CD4-positive, alpha-beta T cell treated with Interleukin-12 subunit alpha and Interleukin-12 subunit beta, for 1 hour (primary cell): ENCODE measurements around the gene TUBGCP6.

Source experiments
- DNase-seq: peaks from one replicate; pipeline ENCODE4 v3.0.0-alpha.2; 2020

The TUBGCP6 gene

DNA sequence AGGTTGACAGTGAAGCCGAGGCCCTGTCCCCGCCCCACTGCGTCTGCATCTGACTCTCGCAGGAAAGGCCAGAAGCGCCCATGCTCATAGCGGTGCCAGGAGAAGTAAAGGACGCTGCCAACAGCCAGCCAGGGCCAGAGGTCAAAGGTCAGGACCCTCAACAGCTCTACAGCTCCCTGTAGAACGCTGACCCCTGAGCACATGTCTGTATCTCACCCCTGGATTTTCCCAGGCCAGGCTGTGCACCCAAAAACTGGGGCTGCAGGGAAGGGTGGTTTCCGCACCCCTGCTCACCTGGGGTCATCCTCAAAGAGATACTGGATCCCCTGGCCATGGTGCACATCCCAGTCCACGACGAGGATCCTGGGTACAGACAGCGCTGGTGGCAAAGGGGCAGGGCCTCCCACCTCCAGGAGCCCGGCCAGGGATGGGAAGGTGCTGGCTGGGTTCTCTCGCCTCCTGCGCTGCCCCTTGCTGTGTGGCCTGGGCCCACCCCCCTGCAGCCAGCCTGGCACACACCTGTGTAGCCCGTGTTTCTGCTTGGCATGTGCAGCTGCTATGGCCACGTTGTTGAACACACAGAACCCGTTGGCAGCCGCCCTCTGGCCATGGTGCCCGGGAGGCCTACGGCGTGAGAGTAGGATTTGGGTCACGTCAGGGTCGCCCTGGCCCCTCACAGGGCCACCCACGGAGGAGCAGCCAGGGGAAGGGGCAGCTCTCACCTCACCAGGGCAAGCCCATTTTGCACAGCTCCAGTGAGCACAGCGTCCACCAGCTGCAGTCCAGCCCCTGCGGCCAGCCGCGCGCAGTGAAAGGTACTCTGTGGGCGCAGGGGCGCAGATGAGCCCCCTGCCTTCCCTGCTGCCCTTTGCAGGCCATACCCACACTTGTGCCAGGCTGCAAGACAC is 4.8 kb upstream of the TUBGCP6 start:
- DNase-seq = no peak

DNA sequence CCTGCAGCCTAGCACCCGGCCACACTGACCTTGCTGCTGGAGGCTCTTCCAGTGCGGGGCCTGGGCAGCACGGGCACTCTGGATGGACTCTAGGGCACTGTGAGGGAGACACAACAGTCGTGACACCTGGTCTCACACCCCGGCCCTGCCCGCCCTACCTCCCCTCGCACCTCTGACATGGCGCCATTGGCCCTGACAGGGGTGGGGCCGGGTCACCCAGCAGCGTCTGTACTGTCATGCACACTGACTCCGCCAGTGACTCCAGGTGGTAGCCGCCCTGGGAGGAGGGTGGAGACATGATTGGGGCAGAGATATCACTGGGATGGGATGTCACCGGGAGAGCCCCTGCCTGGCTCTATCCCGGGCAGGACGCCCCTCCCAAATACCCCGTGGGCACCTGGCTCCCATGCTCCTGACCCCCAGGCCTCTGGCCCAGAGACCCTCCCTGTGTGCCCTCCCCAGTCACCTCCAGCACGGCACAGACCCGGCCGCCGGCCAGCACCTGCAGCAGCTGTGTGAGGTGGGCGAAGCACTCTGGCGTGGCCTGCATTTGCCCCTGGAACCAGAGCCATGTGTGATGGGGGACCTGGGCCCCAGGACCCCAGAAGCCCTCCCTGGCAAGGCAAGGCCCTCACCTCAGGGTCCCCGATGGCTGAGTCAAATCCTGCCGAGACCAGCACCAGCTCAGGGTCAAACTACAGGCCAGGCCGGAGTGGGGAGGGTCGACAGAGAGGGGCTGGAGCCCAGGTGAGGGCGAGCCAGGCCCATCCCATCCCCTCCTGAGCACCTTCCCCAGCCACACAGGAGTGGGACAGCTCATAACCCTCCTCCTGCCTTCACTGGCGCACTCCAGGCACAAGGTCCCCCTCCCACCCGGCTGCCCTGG is 3.6 kb upstream of the TUBGCP6 start:
- DNase-seq = no peak

DNA sequence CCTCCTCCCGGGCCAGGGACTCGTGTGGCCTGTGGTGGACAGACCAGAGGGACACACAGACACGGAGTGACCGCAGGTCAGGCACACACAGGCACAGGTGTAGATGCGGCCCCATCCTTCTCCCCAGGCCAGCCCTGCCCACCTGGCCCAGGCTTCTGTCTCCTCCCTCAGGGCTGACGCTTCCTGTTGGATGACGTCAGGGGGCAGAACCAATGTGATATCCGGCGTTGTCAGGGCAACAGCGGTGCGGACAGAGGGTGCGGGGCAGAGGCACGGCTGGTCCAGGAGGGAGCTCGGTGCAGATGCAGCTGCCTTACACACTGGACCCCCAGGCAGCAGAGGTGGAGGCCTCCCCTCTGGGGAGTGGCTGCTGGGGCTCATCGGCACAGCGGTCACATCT is 2.9 kb upstream of the TUBGCP6 start:
- DNase-seq = peak; percentile 81

DNA sequence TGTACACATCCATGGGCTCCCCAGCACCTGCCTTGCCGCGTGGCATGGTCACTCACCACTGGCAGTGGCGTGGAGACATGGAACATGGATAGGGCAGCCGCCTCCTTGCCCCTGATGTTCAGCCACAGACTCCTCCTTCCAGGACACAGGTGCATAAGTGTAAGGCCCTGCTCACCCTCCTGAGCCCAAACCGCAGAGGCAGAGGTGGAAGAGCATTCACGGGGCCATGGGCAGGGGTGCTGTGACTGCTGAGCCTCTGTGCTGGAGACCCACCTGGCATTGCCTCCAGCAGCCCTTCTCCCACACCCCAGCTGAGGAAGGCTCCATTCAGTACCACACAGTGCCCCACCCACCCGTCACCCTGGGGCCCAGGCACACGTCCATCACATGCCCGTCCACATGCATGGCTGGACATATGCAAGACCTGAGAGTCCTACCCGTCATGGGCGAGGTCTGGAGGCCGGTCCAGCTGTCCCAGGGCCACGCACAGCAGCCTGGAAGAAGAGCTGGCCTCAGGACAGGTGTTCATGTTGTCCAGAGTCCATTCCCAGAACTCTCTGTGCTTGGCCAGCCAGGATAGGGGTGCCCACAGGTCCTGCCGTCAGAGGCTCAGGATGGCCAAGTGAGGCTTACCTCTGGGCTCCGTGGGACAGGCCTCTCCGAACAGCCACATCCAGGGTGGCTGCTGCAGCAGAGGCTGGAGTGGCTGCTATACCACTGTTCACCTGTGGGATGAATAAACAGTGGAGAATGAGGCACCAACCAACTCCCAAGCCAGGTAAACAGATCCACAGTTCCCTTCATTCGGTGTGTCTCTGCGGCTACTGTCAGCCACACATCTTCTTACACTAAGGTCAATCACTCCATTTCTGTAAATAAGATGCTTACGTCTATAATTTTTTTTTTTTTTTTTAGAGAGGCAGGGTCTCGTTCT is 1.7 kb upstream of the TUBGCP6 start:
- no peak for DNase-seq

DNA sequence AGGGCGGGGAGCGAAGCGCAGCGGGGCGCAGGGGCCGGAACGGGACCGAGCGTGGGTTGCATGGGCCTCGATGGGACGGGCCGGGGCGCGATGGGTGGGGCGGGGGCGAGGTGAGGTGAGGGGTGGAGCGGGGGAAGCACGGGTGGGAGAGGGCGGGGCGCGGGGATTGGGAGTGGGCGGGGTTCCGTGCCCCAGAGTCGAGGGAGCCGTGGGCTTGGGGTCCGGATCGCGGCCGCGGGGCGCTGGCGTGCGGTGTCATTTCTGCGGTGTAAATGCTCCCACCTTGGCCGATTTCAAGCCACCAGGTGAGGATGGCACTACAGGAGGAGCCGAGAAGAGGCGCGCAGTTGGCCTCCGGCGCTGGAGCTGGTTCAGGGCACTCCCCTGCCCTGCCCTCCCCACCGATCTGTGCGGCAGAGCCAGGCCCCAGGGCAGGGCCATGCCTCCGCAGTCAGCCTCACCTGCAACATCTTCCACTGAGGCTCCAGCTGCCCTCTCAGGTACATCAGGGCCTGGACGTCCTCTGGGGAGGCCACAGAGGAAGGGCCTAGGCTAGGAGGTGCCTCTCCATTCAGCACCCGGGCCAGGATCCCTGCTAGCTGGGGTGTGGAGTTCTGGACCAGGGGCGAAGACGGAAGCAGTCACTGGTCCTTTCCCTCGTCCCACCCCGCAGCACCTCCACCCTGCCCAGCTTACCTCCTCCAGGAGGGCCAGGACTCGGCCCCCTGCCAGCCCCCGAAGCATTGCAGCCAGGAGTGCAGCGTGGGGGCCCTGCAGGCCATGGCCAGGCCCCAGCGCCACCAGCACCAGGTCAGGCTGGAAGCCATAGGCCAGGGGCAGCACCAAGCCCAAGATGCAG is 620 bp upstream of the TUBGCP6 start:
- DNase-seq = no peak

DNA sequence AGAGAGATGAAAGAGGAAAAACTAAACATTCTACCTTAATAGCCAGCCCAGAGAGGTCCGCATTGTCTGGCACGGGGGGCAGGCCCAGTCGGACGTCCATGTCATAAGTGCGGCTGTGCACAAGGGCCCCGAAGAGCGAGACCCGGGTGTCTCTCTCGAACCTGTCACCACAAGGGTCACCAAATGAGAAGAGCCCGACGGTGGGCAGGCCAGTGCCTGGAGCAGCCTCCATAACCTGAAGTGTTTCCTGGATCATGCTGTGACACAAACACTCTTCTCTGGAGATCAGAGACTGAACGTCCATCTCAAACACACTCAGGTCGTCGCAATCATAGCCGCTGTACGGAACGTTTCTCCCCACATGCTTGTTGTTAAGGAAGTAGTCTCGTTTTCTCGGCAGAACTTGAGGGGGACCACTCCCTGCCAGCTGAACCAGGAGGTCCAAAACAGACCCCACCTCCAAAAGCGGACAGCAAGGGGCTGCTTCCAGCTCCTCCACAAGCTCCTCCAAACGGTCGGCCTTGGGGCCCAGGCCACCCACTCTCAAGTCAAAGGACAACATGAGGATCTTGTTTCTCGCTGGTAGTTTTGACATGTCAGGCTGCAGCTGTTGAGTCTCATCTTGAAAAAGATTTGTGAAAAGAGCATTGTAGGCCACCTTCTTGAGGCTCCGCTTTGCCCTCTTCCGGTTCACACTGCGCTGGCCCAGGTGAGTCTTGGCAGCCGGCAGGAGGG is 971 bp downstream of the TUBGCP6 start:
- no peak for DNase-seq

DNA sequence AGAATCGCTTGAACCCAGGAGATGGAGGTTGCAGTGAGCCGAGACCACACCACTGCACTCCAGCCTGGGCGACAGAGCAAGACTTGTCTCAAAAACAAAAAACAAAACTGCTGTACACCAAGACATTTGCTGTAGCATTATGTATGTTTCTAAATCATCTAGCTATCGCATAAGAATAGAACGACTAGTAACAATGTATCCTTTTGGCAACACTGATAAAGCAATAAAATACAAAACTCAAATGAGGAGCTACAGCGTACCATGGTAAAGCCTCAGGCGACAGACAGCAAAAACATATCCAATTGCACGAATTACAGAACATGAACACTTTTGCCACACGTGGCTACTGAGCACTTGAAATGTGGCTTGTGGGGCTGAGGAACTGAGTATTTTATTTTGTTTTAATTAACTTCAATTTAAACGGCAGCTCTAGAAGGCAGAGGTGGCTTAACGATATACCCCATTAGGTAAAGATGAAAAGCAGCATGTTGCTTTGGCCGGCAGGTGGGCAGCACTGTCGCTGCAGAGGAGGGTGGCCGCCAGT is 2.3 kb downstream of the TUBGCP6 start:
- DNase-seq = no peak

DNA sequence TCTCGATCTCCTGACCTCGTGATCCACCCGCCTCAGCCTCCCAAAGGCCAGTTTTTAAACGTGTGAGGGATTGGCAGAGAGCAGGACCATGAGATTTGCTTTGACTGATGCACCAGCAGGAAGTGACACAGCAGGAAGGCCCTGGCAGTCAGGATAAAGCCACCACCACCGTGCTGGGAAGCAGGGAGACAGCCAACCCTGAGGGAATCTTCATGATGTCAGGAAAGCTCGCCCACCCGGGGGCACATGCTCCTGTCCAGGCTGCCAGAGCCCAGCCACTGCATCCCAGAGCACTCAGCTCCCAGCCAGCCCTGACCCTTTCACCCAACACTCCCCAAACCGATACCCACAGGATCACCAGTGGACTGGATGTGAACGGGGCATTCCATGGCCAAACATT is 6.1 kb downstream of the TUBGCP6 start:
- DNase-seq = no peak

DNA sequence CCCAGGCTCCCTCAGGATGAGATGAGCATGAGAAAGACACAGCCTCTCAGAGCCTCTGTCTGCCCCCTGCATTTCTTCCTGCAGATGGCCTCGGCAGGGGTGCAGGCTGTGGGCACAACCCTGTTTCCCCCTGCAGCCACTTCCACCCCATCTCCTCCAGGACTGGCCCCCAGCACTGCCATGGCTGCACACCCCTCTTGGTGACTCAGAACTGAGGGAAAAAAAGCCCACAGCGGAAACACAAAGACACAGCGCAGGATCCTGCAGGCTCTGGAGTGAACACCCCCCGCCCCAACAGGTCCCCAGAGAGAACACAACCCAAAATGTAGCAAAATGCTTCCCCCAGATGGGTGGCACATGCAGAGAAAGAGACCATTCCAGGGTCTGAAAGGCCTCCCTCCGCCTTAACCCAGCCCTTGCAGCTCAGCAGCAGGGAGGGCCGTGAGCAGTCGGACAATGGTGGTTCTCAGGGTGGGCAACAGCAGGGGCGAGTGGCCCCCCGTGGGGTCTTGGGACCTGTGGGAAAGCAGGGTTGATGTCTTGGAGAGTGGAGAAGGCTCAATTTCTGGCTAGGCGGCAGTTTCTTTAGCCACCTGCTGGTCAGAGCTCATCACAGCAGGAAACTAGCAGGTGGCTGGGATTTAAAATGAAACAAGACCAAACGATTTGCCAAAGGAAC is 8.0 kb downstream of the TUBGCP6 start:
- DNase-seq = no peak

DNA sequence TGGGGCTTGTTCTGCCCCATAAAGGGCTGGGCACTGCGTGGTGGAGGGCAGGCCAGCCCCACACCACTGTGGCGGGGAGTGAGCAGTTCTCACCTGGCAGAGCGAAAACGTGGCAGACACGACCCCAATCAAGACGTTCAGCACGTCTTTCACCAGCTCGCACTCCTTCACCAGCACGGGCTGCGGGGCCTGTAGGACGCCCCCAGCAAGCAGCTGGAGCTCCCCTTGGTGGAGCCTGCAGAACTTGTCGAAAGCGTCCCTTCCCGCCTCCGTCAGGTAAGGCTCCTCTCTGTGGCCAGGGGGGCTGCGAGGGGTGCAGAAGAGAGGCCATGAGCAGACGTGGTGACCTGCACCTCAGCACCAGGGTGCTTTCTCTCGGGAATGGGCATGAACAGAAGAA is 11.6 kb downstream of the TUBGCP6 start:
- DNase-seq = no peak

DNA sequence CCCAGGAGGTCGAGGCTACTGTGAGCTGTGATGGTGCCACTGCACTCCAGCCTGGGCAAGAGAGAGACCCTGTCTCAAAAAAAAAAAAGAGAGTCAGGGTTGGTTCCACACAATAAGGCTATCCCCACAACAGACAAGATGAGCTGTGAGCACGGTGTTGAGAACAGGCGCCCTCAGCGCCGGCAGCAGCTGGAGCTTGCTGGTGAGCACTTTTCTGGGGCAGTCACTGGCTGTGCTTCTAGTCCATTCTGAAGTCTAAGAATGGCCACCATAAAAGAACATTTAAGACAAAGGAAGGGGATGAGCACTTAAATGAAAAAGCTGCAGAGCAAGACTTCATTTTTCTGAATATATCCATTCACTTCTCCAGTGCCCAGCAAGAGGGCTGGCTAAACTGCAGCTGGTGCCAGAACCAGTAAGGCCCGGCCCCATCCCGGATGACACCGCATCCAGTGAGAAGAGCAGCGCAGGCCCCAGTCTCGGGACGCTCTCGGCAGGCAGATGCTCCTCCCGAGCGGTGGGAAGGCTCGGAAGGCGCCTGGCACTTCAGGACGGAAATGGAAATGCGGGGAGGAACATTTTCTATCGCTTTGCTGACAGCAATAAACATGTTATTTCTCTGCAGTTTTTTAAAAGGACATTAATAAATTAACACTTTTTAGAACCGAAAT is 12.2 kb downstream of the TUBGCP6 start:
- DNase-seq = no peak

DNA sequence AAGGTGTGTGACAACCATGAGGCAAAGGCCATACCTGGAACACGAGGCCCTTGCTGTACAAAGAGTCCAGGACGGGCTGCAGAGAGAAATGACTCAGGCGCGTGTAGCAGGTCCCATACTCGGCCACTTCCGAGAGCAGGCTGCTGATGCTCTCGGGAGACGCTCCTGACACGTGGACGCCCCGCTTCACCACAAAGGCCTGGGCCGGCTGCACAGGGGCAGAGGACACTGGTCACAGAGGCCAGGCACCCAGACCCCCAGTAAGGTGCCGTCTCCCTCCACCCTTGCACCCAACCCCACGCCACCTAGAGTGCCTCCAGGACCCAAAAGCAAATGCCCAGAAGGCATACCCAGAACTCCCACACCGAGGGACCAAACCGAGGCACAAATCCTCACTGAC is 15.5 kb downstream of the TUBGCP6 start:
- DNase-seq = no peak

DNA sequence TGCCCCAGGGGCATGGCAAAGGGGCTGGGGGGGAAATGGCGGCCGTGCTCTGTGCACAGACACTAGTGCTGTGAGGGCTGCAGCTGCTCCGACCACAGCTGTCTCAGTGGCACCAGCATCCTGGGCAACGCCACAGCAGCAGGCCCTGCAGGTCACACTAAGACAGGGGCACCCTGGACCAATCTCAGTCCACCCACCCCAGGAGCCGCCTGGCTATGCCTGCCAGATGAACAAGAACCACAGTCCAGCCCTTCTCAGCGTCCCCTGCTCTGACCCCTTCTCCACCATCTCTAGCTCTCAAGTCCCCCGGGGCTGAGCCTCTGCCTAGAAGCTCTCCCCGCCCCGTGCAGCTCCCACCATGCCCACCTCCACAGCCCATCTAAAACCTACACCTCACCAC is 16.5 kb downstream of the TUBGCP6 start:
- no peak for DNase-seq

DNA sequence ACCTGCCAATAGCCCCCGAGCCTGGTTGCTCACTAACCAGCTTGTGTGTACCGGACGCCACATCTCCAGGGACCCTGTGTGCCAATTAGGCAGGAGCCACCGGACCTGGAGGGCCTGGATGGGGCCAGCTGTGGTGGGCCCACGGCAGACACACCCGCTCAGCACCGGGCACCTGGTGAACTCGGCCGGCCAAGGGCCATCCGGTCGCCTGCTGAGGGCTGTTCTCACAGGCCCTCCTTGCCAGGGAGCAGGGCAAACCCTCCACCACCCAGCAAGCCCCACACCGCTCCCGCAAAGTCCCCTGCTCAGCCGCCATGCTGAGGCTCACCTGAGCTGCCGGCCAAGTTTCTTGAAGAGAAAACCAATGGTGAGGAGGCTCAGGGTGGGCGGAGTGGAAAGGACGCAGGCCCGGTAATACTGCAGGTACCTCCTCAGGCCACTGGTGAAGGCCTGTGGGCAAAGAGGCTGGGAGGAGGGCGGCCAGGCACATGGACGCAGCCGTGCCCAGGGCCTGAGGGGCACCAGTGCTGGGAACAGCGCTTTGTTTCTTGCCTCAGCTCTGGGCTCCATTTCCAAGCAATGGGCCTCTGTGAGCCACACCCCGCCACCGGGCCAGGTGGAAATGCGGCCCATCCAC is 17.1 kb downstream of the TUBGCP6 start:
- DNase-seq = no peak

DNA sequence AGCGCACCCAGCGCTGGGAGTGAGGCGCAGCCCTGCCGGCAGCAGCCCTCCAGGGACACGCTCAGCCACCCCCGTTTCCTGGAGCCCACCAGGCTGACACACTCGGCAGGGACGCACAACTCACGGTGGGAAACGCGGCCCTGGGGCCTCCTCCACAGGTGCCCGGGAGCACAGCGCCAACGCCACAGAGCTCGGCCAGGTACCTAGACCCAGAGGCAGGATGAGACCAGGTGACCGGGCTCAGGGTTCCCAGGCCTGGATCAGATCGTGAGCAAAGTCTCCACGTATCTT is 18.0 kb downstream of the TUBGCP6 start:
- DNase-seq = no peak

DNA sequence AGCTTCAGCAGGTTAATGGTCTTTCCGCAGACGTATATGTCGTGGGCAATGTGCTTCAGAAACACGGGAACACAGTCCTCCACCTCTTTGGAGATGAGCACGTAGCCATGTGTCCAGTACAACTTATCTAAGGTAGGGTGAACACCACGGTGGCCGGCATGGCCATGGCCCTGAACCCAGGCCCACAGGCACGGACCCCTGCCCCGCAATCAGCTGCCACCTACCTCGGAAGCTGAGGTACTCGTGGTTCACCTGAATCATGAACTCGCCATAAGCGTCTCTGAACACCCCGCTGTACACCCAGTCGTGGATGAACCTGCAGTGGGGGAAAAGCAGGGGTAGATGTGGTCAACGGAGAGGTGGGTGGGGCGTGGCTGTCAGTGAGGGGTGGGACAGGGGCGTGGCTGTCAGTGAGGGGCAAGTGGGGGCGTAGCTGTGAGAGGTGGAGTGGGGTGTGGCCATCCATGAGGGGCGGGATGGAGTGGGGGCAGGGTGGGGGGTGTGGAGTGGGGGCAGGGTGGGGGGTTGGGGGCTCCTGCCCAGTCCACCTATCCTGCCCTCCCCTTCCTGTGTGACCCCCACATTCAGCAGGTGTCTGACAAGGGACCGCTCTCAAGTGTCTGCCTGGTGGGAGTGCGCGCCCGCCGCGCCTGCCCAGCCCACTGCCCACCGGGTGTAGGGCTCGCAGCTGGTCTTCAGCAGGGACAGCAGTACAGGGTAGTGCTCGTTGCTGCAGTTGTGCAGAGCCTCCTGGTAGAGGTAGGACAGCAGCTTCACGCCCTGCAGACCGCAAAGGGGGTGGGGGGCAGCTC is 18.6 kb downstream of the TUBGCP6 start:
- no peak for DNase-seq

DNA sequence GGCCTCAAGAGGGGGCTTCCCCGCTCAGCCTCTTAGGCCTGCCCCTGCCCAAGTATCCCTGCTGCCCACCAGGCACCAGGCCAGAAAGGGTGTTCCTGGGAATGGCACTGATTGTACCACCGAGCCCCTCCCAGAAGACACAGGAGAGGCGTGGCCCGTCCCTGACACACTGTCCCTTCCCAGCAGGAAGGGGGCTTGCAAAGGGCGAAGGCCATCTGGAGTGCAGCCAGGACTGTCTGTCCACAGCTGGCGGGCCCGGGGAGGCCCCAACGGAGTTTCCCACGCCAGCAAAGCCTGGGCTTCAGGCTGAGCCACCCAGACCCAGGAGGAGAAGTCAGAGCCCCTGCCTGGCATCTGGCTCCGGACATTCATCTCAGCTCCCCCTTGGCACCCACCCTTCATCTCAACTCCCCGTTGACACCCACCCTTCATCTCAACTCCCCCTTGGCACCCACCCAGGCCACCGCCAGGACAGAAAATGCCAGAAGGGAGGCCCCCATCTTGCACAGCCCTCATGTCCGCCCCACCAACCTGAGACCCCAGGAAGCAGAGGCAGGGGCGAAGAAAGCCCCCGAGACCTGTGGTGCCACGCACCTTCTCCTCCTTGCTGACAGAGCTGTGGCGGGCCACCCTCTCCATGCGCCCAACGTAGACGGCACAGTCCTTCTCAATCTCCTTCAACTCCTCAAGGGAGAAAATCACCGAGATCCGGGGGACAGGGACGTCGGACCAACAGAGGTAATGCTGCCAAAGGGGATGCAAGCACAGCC is 19.4 kb downstream of the TUBGCP6 start:
- no peak for DNase-seq

DNA sequence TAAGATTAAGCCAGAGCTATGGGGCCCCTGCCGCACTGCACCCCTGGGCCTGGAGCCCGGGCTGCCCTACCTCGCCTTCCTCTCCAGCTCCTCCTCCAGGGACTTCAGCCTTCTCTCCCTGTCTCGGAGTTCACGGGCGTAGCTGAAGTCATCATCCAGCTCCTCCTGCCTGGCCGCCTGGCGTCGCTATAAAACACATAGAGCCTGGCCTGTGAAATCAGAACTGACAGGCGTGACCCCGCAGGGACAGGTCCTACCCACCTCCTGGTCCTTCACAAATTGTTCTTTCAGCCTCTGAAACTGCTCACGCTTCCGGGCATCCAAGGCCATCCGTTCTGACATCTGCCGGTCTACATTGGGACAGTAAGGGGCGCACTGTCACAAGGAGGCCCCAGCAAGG is 20.8 kb downstream of the TUBGCP6 start:
- DNase-seq = no peak
